Loucy (cell line): ENCODE measurements around the gene CENPB.
A peak's percentile ranks its signal among the peaks of the same experiment; 100 is the strongest.

ENCODE experiments used
- H2AFZ ChIP-seq: fragments of 200-600 bp; sonication (generic); 2 replicates; pipeline ENCODE4 v1.6.0; 2016; ENCODE audit warnings: antibody characterized with exemption, mild to moderate bottlenecking, low read length, moderate library complexity
- H3F3A ChIP-seq: fragments of 200-600 bp; 2 replicates; pipeline ENCODE4 v1.6.0; 2016; ENCODE audit warnings: antibody characterized with exemption, low read depth, mild to moderate bottlenecking
- H3K27me3 ChIP-seq: fragments of 200-600 bp; sonication (generic); 2 replicates; pipeline ENCODE4 v1.6.1; 2014; ENCODE audit warnings: low read length, mild to moderate bottlenecking; ENCODE audit not compliant: insufficient read depth, poor library complexity, severe bottlenecking
- H3K36me3 ChIP-seq: fragments of 200-600 bp; sonication (generic); 2 replicates; pipeline ENCODE4 v1.6.1; 2016; ENCODE audit warnings: low read length; ENCODE audit not compliant: insufficient read depth
- H3K4me1 ChIP-seq: fragments of 200-600 bp; sonication (generic); 2 replicates; pipeline ENCODE4 v1.5.1; 2014; ENCODE audit warnings: low read length, mild to moderate bottlenecking; ENCODE audit not compliant: insufficient read depth, poor library complexity, severe bottlenecking
- H3K4me2 ChIP-seq: fragments of 200-600 bp; sonication (generic); 2 replicates; pipeline ENCODE4 v1.6.0; 2014; ENCODE audit warnings: antibody characterized with exemption, low read length, low read depth, mild to moderate bottlenecking; ENCODE audit not compliant: poor library complexity, severe bottlenecking
- H3K4me3 ChIP-seq: fragments of 200-600 bp; sonication (generic); 2 replicates; pipeline ENCODE4 v1.5.1; 2014; ENCODE audit warnings: low read length, mild to moderate bottlenecking, mixed read lengths; ENCODE audit not compliant: poor library complexity, severe bottlenecking
- H3K79me2 ChIP-seq: fragments of 200-600 bp; sonication (generic); 2 replicates; pipeline ENCODE4 v1.6.1; 2014; ENCODE audit warnings: low read length; ENCODE audit not compliant: insufficient read depth
- H3K9ac ChIP-seq: fragments of 200-600 bp; sonication (generic); 2 replicates; pipeline ENCODE4 v1.6.0; 2014; ENCODE audit warnings: mild to moderate bottlenecking, low read depth, low read length, moderate library complexity; ENCODE audit not compliant: poor library complexity, severe bottlenecking
- H3K9me2 ChIP-seq: fragments of 200-600 bp; sonication (generic); replicated peaks from 2 replicates; pipeline ENCODE4 v1.6.1; 2016; ENCODE audit warnings: low read depth, low read length, mixed read lengths
- H3K9me3 ChIP-seq: fragments of 200-600 bp; sonication (generic); 2 replicates; pipeline ENCODE4 v1.6.1; 2014; ENCODE audit warnings: mild to moderate bottlenecking, antibody characterized with exemption, low read length, low read depth; ENCODE audit not compliant: insufficient read depth
- H4K20me1 ChIP-seq: fragments of 200-600 bp; sonication (generic); 2 replicates; pipeline ENCODE4 v1.6.0; 2014; ENCODE audit warnings: antibody characterized with exemption, low read length, mild to moderate bottlenecking; ENCODE audit not compliant: insufficient read depth, poor library complexity, severe bottlenecking
- EZH2phosphoT487 ChIP-seq: fragments of 200-600 bp; IDR thresholded peaks from 2 replicates; pipeline ENCODE4 v1.6.1; 2018; ENCODE audit warnings: antibody characterized with exemption, mild to moderate bottlenecking, moderate library complexity, borderline replicate concordance
- TF ChIP-seq, protein P1 (sequence below): fragments of 200-600 bp; sonication (generic); conservative IDR thresholded peaks from 2 replicates; pipeline ENCODE4 v1.5.1; 2014; ENCODE audit warnings: mild to moderate bottlenecking, antibody characterized with exemption, low read length

CENPB gene

GRCh38 chr20:3820048-3820900, 33.7 kb upstream of the CENPB start, which contains the start of gene AP5S1:
AP5S1 (plus strand) TSS chr20:3820547; CDS start chr20:3822118, 1,571 bp downstream.
- peak within 1 kb of the TSS; percentile 95 for H3K9ac ChIP-seq
- peak within 1 kb of the TSS; percentile 94 for H3K4me2 ChIP-seq
- H4K20me1 ChIP-seq: no peaks in the 10 kb centered on the region
- no peaks in the 10 kb centered on the region for H3K36me3 ChIP-seq
- no peaks in the 10 kb centered on the region for H3F3A ChIP-seq
- peak within 1 kb of the TSS; percentile 93 for H2AFZ ChIP-seq
- H3K9me2 ChIP-seq: no peaks in the 10 kb centered on the region
- H3K27me3 ChIP-seq: no peaks in the 10 kb centered on the region
- TF ChIP-seq, protein P1, sequence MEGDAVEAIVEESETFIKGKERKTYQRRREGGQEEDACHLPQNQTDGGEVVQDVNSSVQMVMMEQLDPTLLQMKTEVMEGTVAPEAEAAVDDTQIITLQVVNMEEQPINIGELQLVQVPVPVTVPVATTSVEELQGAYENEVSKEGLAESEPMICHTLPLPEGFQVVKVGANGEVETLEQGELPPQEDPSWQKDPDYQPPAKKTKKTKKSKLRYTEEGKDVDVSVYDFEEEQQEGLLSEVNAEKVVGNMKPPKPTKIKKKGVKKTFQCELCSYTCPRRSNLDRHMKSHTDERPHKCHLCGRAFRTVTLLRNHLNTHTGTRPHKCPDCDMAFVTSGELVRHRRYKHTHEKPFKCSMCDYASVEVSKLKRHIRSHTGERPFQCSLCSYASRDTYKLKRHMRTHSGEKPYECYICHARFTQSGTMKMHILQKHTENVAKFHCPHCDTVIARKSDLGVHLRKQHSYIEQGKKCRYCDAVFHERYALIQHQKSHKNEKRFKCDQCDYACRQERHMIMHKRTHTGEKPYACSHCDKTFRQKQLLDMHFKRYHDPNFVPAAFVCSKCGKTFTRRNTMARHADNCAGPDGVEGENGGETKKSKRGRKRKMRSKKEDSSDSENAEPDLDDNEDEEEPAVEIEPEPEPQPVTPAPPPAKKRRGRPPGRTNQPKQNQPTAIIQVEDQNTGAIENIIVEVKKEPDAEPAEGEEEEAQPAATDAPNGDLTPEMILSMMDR: peak; percentile 87
- no peak for TF ChIP-seq EZH2phosphoT487
- H3K4me3 ChIP-seq: peak within 1 kb of the TSS; percentile 92
- H3K79me2 ChIP-seq: peaks cover 15% of the 10 kb centered on the region
- H3K9me3 ChIP-seq: no peaks in the 10 kb centered on the region
- H3K4me1 ChIP-seq: peaks cover 43% of the 10 kb centered on the region

DNA sequence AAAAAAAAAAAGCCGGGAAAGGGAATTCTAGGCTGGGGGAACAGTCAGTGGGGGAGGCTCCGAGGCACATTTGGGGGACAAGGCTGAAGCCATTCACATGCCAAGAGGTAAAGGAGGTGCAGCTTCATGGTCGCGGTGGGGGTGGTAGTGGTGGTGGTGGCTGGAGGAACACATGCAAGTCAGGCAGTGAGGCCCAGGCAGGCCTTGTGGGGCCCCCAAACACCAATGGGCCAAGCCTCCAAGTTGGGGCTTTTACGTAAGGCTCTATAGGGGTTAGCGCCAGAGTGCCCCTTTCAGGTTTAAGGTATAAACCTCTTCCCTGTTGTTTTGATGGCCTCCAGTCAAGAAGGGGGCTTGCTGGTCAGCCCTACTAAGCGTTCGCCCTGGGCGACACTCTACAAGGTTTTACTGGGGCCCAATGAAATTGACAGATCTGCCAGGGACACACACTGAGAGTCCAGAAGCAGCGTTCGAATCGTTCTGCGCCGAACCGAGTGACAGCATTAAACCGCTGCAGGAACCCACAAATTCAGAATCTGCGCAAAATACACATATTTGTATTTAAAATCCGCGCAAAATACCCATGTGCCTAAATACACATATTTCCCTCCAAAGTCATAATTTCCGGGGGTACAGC, 33.0 kb upstream of the CENPB start:
- H3K9ac ChIP-seq: peak overlapping the region; percentile 95
- H2AFZ ChIP-seq: peak overlapping the region; percentile 93; the same call in 1 of the 2 replicates
- no peaks in the 10 kb centered on the region for H3K9me3 ChIP-seq
- H3K27me3 ChIP-seq: no peaks in the 10 kb centered on the region
- no peaks in the 10 kb centered on the region for H3F3A ChIP-seq
- H3K36me3 ChIP-seq: no peaks in the 10 kb centered on the region
- H3K4me2 ChIP-seq: peak overlapping the region; percentile 94
- peaks cover 15% of the 10 kb centered on the region for H3K79me2 ChIP-seq
- H3K4me3 ChIP-seq: peak overlapping the region; percentile 92
- no peaks in the 10 kb centered on the region for H3K9me2 ChIP-seq
- TF ChIP-seq, protein P1: no peak
- TF ChIP-seq EZH2phosphoT487: no peak
- peaks cover 49% of the 10 kb centered on the region for H3K4me1 ChIP-seq
- no peaks in the 10 kb centered on the region for H4K20me1 ChIP-seq

DNA sequence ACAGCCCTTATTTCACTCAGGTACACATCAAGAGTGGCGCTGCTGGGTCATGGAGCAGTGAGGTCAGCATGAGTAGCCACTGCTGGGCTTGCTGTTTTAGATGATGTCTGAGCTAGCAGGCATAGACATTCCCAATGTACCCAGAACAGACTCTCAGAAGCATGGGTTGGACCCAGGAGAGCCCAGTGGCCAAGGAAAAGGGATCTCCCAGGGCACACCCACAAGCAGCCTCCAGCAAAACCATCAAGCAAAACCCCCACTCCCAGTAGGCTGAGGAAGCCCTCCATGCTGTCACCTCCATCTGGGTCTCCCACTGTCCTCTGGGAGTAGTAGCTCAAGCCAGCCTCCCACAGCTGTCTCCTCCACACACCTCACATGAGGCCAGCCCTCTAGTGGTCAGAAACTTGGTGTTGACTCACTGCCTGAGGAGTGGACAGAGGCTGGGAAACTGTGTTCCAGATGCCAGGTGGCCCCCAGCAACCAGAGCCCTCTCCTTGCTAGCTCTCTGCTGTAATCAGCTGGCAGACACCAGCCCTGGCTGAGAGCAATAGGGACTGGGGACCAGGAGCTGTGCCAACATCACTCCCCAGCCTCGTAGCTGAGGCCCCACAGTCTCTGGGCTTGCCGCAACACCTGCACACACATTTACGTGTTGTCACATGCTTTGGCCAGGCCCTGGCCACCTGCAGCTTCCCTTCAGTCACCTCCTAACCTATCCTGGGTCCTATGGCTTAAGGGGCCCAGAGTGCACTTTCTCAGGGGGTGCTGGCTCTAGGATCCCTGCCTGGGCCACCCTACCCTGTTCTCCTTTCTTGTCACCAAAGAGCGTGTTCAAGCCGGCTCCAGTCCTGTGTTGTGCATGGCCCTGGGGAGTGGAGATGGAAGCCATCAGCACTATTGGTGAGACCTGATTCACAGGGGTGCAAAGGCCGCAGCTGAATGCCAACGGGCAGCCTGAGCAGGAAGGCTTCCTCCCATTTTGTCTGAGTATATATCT, 31.9 kb upstream of the CENPB start:
- TF ChIP-seq, protein P1: peak; percentile 61
- TF ChIP-seq EZH2phosphoT487: no peak
- H4K20me1 ChIP-seq: no peaks in the 10 kb centered on the region
- H2AFZ ChIP-seq: no peak overlapping the region
- no peaks in the 10 kb centered on the region for H3F3A ChIP-seq
- peak overlapping the region; percentile 95 for H3K9ac ChIP-seq
- H3K79me2 ChIP-seq: peaks cover 15% of the 10 kb centered on the region
- H3K9me3 ChIP-seq: no peaks in the 10 kb centered on the region
- H3K27me3 ChIP-seq: no peaks in the 10 kb centered on the region
- H3K4me2 ChIP-seq: no peak overlapping the region
- no peak overlapping the region for H3K4me3 ChIP-seq
- H3K36me3 ChIP-seq: no peaks in the 10 kb centered on the region
- no peaks in the 10 kb centered on the region for H3K9me2 ChIP-seq
- H3K4me1 ChIP-seq: peaks cover 53% of the 10 kb centered on the region
